ENCODE measurements around the gene ADAMTS18.

- TF ChIP-seq POLR2AphosphoS5 (IDR thresholded peaks at IDR 0.05), result no peak
- TF ChIP-seq POLR2A (IDR thresholded peaks at IDR 0.05), result no peak
Observed at GRCh38 chr16:77375396-77375795, 59.4 kb downstream of the ADAMTS18 start.

Data from stomach (tissue), 4 donors.